Hepatocyte (in vitro differentiated cells): ENCODE data around the gene LYPD8. TPM values are rescaled to one million over a fixed set of nuclear protein-coding genes. Genes with fewer than 3 reads are reported as not detected.

ENCODE experiments used
- DNase-seq: peaks from one replicate; pipeline ENCODE4 v3.0.0-alpha.2; 2016; ENCODE audit warnings: low spot score
- H2AFZ ChIP-seq: fragments of 200-600 bp; sonication (generic); 2 replicates; pipeline ENCODE4 v1.6.0; 2016; ENCODE audit warnings: antibody characterized with exemption, mild to moderate bottlenecking
- H3K27ac ChIP-seq: fragments of 200-600 bp; sonication (generic); 2 replicates; pipeline ENCODE4 v1.5.1; 2016; ENCODE audit warnings: mild to moderate bottlenecking
- H3K27me3 ChIP-seq: fragments of 200-600 bp; sonication (generic); 2 replicates; pipeline ENCODE4 v1.6.1; 2016
- H3K36me3 ChIP-seq: fragments of 200-600 bp; sonication (generic); replicated peaks from 2 replicates; pipeline ENCODE4 v1.5.1; 2016; ENCODE audit warnings: low read depth; ENCODE audit not compliant: insufficient read depth
- H3K4me1 ChIP-seq: fragments of 200-600 bp; sonication (generic); 2 replicates; pipeline ENCODE4 v1.5.1; 2016; ENCODE audit warnings: mild to moderate bottlenecking, moderate library complexity; ENCODE audit not compliant: insufficient read depth
- H3K4me2 ChIP-seq: fragments of 200-600 bp; sonication (generic); 2 replicates; pipeline ENCODE4 v1.6.0; 2016
- H3K4me3 ChIP-seq: fragments of 200-600 bp; sonication (generic); 2 replicates; pipeline ENCODE4 v1.5.1; 2016; ENCODE audit warnings: mild to moderate bottlenecking
- H3K79me2 ChIP-seq: fragments of 200-600 bp; sonication (generic); 2 replicates; pipeline ENCODE4 v1.6.0; 2017; ENCODE audit warnings: mild to moderate bottlenecking
- H3K9me2 ChIP-seq: fragments of 200-600 bp; sonication (generic); replicated peaks from 2 replicates; pipeline ENCODE4 v1.6.0; 2017; ENCODE audit warnings: mild to moderate bottlenecking; ENCODE audit not compliant: insufficient read depth
- H3K9me3 ChIP-seq: fragments of 200-600 bp; sonication (generic); 2 replicates; pipeline ENCODE4 v1.5.1; 2016; ENCODE audit warnings: low read depth, mild to moderate bottlenecking
- H4K20me1 ChIP-seq: fragments of 200-600 bp; sonication (generic); 2 replicates; pipeline ENCODE4 v1.6.0; 2016; ENCODE audit warnings: mild to moderate bottlenecking; ENCODE audit not compliant: insufficient read depth, poor library complexity, severe bottlenecking
- EZH2 ChIP-seq: fragments of 200-600 bp; sonication (generic); IDR thresholded peaks from 2 replicates; pipeline ENCODE4 v1.6.1; 2016; ENCODE audit warnings: antibody characterized with exemption, mild to moderate bottlenecking, borderline replicate concordance
- EZH2phosphoT487 ChIP-seq: fragments of 200-600 bp; sonication (generic); IDR thresholded peaks from one replicate; pipeline ENCODE4 v1.6.1; 2018; ENCODE audit warnings: antibody characterized with exemption, mild to moderate bottlenecking, low read depth, moderate library complexity; ENCODE audit not compliant: unreplicated experiment, severe bottlenecking
- WGBS: methylation state at CpG from one replicate; pipeline ENCODE4 v1.1.6; 2016; ENCODE audit warnings: low lambda C conversion rate; ENCODE audit errors: missing lambda C conversion rate; 5-methylcytosine and 5-hydroxymethylcytosine counted together
- polyA plus RNA-seq: library from polyadenylated mRNA; unstranded; fragments of >200 nt; fragmentation: Nextera tagmentation; extraction: Ambion mirVana; gene quantifications from 2 replicates; pipeline ENCODE4 v1.2.1, GENCODE V29; 2016
- total RNA-seq: library from RNA; depleted of rRNA; stranded (reverse); fragments of >200 nt; gene quantifications from 2 replicates; pipeline ENCODE4 v1.2.3, GENCODE V29; 2014
- TF ChIP-seq, protein P1 (sequence below): fragments of 200-600 bp; sonication (generic); IDR thresholded peaks from 2 replicates; pipeline ENCODE4 v1.5.1; 2016; ENCODE audit warnings: antibody characterized with exemption, mild to moderate bottlenecking; ENCODE audit not compliant: poor library complexity

The LYPD8 gene
- total and polyA plus RNA-seq, 2 experiments from 2014 or later: not detected

GRCh38 chr1:248775441-248775840, 19.9 kb upstream of the LYPD8 start:
- Histone ChIP-seq H3K4me1 (no peaks in the 10 kb centered on the region), H3K36me3 (no peaks in the 10 kb centered on the region), H3K27me3 (no peaks in the 10 kb centered on the region), H2AFZ (no peak overlapping the region), H3K4me2 (no peak overlapping the region), H3K27ac (no peak overlapping the region), H3K4me3 (no peak overlapping the region), H3K79me2 (no peaks in the 10 kb centered on the region), H4K20me1 (no peaks in the 10 kb centered on the region), H3K9me3 (no peaks in the 10 kb centered on the region), H3K9me2 (no peaks in the 10 kb centered on the region)
- no peak for DNase-seq
- 67% methylated on average over 4 of the region's 4 CpGs for whole genome bisulfite sequencing
- TF ChIP-seq EZH2phosphoT487: no peak
- TF ChIP-seq, protein P1, sequence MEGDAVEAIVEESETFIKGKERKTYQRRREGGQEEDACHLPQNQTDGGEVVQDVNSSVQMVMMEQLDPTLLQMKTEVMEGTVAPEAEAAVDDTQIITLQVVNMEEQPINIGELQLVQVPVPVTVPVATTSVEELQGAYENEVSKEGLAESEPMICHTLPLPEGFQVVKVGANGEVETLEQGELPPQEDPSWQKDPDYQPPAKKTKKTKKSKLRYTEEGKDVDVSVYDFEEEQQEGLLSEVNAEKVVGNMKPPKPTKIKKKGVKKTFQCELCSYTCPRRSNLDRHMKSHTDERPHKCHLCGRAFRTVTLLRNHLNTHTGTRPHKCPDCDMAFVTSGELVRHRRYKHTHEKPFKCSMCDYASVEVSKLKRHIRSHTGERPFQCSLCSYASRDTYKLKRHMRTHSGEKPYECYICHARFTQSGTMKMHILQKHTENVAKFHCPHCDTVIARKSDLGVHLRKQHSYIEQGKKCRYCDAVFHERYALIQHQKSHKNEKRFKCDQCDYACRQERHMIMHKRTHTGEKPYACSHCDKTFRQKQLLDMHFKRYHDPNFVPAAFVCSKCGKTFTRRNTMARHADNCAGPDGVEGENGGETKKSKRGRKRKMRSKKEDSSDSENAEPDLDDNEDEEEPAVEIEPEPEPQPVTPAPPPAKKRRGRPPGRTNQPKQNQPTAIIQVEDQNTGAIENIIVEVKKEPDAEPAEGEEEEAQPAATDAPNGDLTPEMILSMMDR: no peak
- TF ChIP-seq EZH2: no peak

DNA sequence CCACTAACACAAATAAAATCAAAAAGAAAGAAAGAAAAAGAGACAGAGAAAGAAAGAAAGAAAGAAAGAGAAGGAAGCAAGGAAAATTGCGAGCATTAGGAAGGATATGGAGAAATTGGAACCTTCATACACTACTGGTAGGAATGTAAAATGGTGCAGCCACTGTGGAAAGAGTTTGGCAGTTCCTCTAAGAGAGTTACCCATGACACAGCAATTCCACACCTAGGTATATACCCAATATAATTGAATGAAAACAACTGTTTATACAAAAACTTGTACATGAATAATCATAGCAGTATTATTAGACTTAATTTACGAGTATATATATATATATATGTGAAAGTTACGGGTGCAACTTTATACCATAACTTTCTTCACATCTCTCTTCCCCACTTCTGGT, 4.1 kb upstream of the LYPD8 start:
- Histone ChIP-seq H3K9me2 (no peaks in the 10 kb centered on the region), H3K27ac (no peak overlapping the region)
- TF ChIP-seq, protein P1: no peak
- TF ChIP-seq EZH2phosphoT487: no peak
- TF ChIP-seq EZH2: no peak

GRCh38 chr1:248758352-248758751, 2.8 kb upstream of the LYPD8 start:
- Histone ChIP-seq H3K4me1 (no peaks in the 10 kb centered on the region), H3K9me2 (no peaks in the 10 kb centered on the region), H3K4me2 (no peak overlapping the region), H3K36me3 (no peaks in the 10 kb centered on the region), H4K20me1 (no peaks in the 10 kb centered on the region), H3K4me3 (no peak overlapping the region), H3K27ac (no peak overlapping the region), H3K27me3 (no peaks in the 10 kb centered on the region), H3K79me2 (no peaks in the 10 kb centered on the region), H3K9me3 (peaks cover 3% of the 10 kb centered on the region), H2AFZ (no peak overlapping the region)
- DNase-seq: no peak
- WGBS: 78% methylated on average over 9 of the region's 9 CpGs
- TF ChIP-seq EZH2 (no peak), EZH2phosphoT487 (no peak)
- TF ChIP-seq, protein P1: no peak

More for the DNA sequence above, 4.1 kb upstream of the LYPD8 start:
- Histone ChIP-seq H3K9me3 (peaks cover 3% of the 10 kb centered on the region), H3K27me3 (no peaks in the 10 kb centered on the region), H4K20me1 (no peaks in the 10 kb centered on the region), H3K4me2 (no peak overlapping the region), H3K4me3 (no peak overlapping the region), H3K36me3 (no peaks in the 10 kb centered on the region), H2AFZ (no peak overlapping the region), H3K4me1 (no peaks in the 10 kb centered on the region), H3K79me2 (no peaks in the 10 kb centered on the region)
- no peak for DNase-seq
- WGBS: 48% methylated on average over 3 of the region's 3 CpGs

DNA sequence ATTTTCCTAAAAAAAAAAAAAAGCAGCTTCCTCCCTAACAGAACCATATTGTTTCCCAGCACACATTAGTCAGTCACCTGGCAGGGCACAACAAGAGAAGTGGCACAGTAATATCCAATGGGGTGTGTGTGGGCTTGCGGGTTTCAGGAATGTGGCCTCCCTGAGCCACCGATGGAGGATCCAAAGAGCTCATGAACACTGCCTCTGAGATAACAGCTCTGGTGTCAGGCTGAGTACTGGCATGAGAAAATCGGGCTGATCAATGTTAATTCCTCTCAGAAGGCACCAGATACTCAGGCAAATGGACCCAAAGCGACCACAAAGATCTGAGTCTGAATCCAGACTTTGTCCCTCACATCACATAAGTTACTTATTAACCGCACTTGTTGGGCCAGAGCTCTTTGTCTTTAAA, 2.2 kb upstream of the LYPD8 start:
- DNase-seq: no peak
- Histone ChIP-seq H3K4me3 (no peak overlapping the region), H3K4me2 (no peak overlapping the region), H3K27me3 (no peaks in the 10 kb centered on the region), H4K20me1 (no peaks in the 10 kb centered on the region), H3K27ac (no peak overlapping the region), H2AFZ (no peak overlapping the region), H3K79me2 (no peaks in the 10 kb centered on the region), H3K9me3 (peaks cover 3% of the 10 kb centered on the region), H3K36me3 (no peaks in the 10 kb centered on the region), H3K9me2 (no peaks in the 10 kb centered on the region), H3K4me1 (no peaks in the 10 kb centered on the region)
- TF ChIP-seq EZH2: no peak
- TF ChIP-seq EZH2phosphoT487: no peak
- TF ChIP-seq, protein P1: no peak
- WGBS: 56% methylated on average over 5 of the region's 5 CpGs
